SK-N-SH (cell line): ENCODE data around the gene TMPRSS11E. TPM values are rescaled to one million over a fixed set of nuclear protein-coding genes. Genes with fewer than 3 reads are reported as not detected.
"Not testable (repeated sequence)": the region's sequence is repeated elsewhere in the genome, so short reads cannot be mapped to it uniquely, and the experiment has no call there.

Experiments used
- CTCF ChIA-PET: fragments of 300-600, 350-600 bp; formaldehyde crosslinking; extraction: SDS; loops from one replicate; lab custom pipeline; 2021; lab: Yijun Ruan, JAX
- POLR2A ChIA-PET: fragments of 350-600 bp; sonication (Branson Sonifier 250); formaldehyde crosslinking; extraction: SDS; loops from one replicate; lab custom pipeline; 2020; ENCODE audit warnings: antibody characterized with exemption, inconsistent platforms; lab: Yijun Ruan, JAX
- DNase-seq: peaks from one replicate; pipeline ENCODE4 v3.0.0; 2012
- H2AFZ ChIP-seq: fragments of 200-600 bp; sonication (generic); 2 replicates; pipeline ENCODE4 v1.8.1; 2016; ENCODE audit warnings: antibody characterized with exemption, mild to moderate bottlenecking, low read depth
- H3F3A ChIP-seq: fragments of 200-600 bp; sonication (generic); replicated peaks from 2 replicates; pipeline ENCODE3; 2016; ENCODE audit warnings: antibody characterized with exemption, mild to moderate bottlenecking; ENCODE audit not compliant: insufficient read depth
- H3K27ac ChIP-seq, 2 experiments: fragments of 200-500 bp in 1 of 2; fragments of 200-600 bp in 1 of 2; sonication (Bioruptor generic) in 1 of 2; sonication (generic), shearing (Covaris generic) in 1 of 2; 2 replicates each; pipeline versions ENCODE4 v1.5.1 to v1.6.1; 2014 to 2016; ENCODE audit warnings: low read depth in 2 of 2, inconsistent platforms in 1 of 2, low read length in 1 of 2, mild to moderate bottlenecking in 1 of 2, mixed read lengths in 1 of 2
- H3K27me3 ChIP-seq: fragments of 200-600 bp; sonication (generic), shearing (Covaris generic); 2 replicates; pipeline ENCODE4 v1.6.1; 2016; ENCODE audit warnings: mixed run types; ENCODE audit not compliant: insufficient read depth
- H3K36me3 ChIP-seq, 2 experiments: fragments of 200-500 bp in 1 of 2; fragments of 200-600 bp in 1 of 2; sonication (Bioruptor generic) in 1 of 2; sonication (generic) in 1 of 2; replicated peaks in 1 of 2; 2 replicates each; pipeline versions ENCODE3 to v1.5.1; 2014 to 2016; ENCODE audit warnings: low read length in 1 of 2, mild to moderate bottlenecking in 1 of 2; ENCODE audit not compliant: insufficient read depth in 2 of 2, control insufficient read depth in 1 of 2
- H3K4me1 ChIP-seq, 2 experiments: fragments of 200-500 bp in 1 of 2; fragments of 200-600 bp in 1 of 2; sonication (Bioruptor generic) in 1 of 2; sonication (generic), shearing (Covaris generic) in 1 of 2; 2 replicates each; pipeline versions ENCODE4 v1.5.1 to v1.6.1; 2014 to 2016; ENCODE audit warnings: low read depth in 1 of 2, low read length in 1 of 2, mixed run types in 1 of 2; ENCODE audit not compliant: insufficient read depth in 2 of 2, control insufficient read depth in 1 of 2
- H3K4me2 ChIP-seq: fragments of 200-600 bp; sonication (generic), shearing (Covaris generic); 2 replicates; pipeline ENCODE4 v1.6.1; 2017; ENCODE audit warnings: mixed run types
- H3K4me3 ChIP-seq, 2 experiments: fragments of 200-500 bp in 1 of 2; fragments of 200-600 bp in 1 of 2; sonication (Bioruptor generic) in 1 of 2; sonication (generic), shearing (Covaris generic) in 1 of 2; 2 replicates each; pipeline versions ENCODE4 v1.5.1 to v1.8.1; 2014 to 2016; ENCODE audit warnings: low read depth in 2 of 2, inconsistent platforms in 1 of 2, low read length in 1 of 2, mild to moderate bottlenecking in 1 of 2, mixed read lengths in 1 of 2, moderate library complexity in 1 of 2
- H3K79me2 ChIP-seq: fragments of 200-600 bp; sonication (generic); 2 replicates; pipeline ENCODE4 v1.8.1; 2017; ENCODE audit warnings: mild to moderate bottlenecking; ENCODE audit not compliant: insufficient read depth
- H3K9ac ChIP-seq: fragments of 200-600 bp; sonication (generic); 2 replicates; pipeline ENCODE4 v1.6.1; 2017; ENCODE audit warnings: mixed run types
- H3K9me2 ChIP-seq: fragments of 200-600 bp; sonication (generic); 2 replicates; pipeline ENCODE4 v1.6.1; 2017; ENCODE audit warnings: mixed run types
- H3K9me3 ChIP-seq: fragments of 200-600 bp; sonication (generic); 2 replicates; pipeline ENCODE4 v1.6.1; 2017; ENCODE audit warnings: mixed run types, mild to moderate bottlenecking, moderate library complexity
- H4K20me1 ChIP-seq: fragments of 200-600 bp; sonication (generic); 2 replicates; pipeline ENCODE4 v1.6.1; 2017; ENCODE audit warnings: mild to moderate bottlenecking, mixed run types; ENCODE audit not compliant: insufficient read depth
- ELF1 ChIP-seq: IDR thresholded peaks from 2 replicates; pipeline ENCODE4 v1.4.0; 2012
- FOXM1 ChIP-seq: IDR thresholded peaks from 2 replicates; pipeline ENCODE4 v1.4.0; 2012; ENCODE audit warnings: low read depth, mild to moderate bottlenecking
- IRF3 ChIP-seq: fragments of 150-350 bp; IDR thresholded peaks from 2 replicates; pipeline ENCODE4 v1.6.1; 2016; ENCODE audit warnings: mild to moderate bottlenecking, low read depth, low read length
- MEF2A ChIP-seq: IDR thresholded peaks from 2 replicates; pipeline ENCODE4 v1.4.0; 2012; ENCODE audit warnings: low read depth, borderline replicate concordance
- MXI1 ChIP-seq: IDR thresholded peaks from 2 replicates; pipeline ENCODE4 v1.6.1; 2012; ENCODE audit warnings: mild to moderate bottlenecking, low read depth, low read length, improper control_type of control experiment
- NRF1 ChIP-seq: IDR thresholded peaks from 2 replicates; pipeline ENCODE4 v1.6.1; 2012; ENCODE audit warnings: low read depth, mild to moderate bottlenecking, low read length
- TAF1 ChIP-seq: IDR thresholded peaks from 2 replicates; pipeline ENCODE4 v1.6.1; 2012; ENCODE audit warnings: low read depth, mild to moderate bottlenecking, low read length, moderate library complexity, borderline replicate concordance
- TEAD4 ChIP-seq: IDR thresholded peaks from 2 replicates; pipeline ENCODE4 v1.4.0; 2012; ENCODE audit warnings: mild to moderate bottlenecking, borderline replicate concordance; ENCODE audit not compliant: insufficient read depth
- USF2 ChIP-seq: fragments of 150-350 bp; IDR thresholded peaks from 2 replicates; pipeline ENCODE4 v1.6.1; 2017; ENCODE audit warnings: antibody characterized with exemption, low read length, low read depth, borderline replicate concordance
- WGBS: methylation state at CpG from one replicate; pipeline ENCODE4 v1.1.6; 2017; ENCODE audit warnings: low lambda C conversion rate; 5-methylcytosine and 5-hydroxymethylcytosine counted together
- polyA plus RNA-seq, 3 experiments: library from polyadenylated mRNA; depleted of rRNA; stranded (reverse); fragments of >200 nt; gene quantifications; 2 replicates each; pipeline ENCODE4 v1.2.3, GENCODE V29; 2012

The TMPRSS11E gene
- polyA plus RNA-seq, 1 of the 3 experiments (the other 2 are of a cell fraction): not detected

DNA sequence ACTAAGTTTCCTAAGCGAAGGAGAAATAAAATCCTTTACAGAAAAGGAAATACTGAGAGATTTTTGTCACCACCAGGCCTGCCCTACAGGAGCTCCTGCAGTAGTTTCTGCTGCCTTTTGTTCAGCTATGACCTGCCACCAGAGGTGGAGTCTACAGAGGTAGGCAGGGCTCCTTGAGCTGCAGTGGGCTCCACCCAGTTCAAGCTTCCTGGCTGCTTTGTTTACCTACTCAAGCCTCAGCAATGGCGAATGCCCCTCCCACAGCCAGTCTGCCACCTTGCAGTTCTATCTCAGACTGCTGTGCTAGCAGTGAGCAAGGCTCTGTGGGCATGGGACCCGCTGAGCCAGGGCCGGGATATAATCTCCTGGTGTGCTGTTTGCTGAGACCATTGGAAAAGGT is 57.6 kb downstream of the TMPRSS11E start:
- H3K4me1 ChIP-seq, H3K4me2 ChIP-seq, H3K27me3 ChIP-seq, DNase-seq, H3K9ac ChIP-seq, H3K36me3 ChIP-seq, H4K20me1 ChIP-seq, H3K9me2 ChIP-seq, H3K27ac ChIP-seq, H3K4me3 ChIP-seq, H2AFZ ChIP-seq, H3K9me3 ChIP-seq, POLR2A ChIA-PET, H3F3A ChIP-seq, H3K79me2 ChIP-seq: not testable (repeated sequence)
- CTCF ChIA-PET: interaction anchor here (0.6 kb wide), 1 partner anchor 664 kb away, joined by 3 read pairs; no protein-coding TSS in a partner anchor
- WGBS: 0% methylated on average over 1 of the region's 4 CpGs

DNA sequence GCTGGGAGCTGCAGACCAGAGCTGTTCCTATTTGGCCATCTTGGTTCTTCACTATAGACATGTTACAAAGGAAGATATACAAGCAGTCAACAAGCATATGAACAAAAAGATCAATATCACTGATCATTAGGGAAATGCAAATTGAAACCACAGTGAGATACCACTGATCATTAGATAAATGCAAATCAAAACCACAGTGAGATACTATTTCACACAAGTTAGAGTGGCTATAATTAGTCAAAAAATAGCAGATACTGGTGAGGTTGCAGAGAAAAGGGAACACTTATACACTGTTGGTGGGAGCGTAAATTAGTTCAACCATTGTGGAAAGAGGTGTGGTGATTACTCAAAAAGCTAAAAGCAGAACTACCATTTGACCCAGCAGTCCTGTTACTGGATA is 58.2 kb downstream of the TMPRSS11E start:
- H3K9me3 ChIP-seq, H3K27ac ChIP-seq, H3K79me2 ChIP-seq, H3K36me3 ChIP-seq, H3K4me2 ChIP-seq, CTCF ChIA-PET, H4K20me1 ChIP-seq, H3K27me3 ChIP-seq, H3F3A ChIP-seq, POLR2A ChIA-PET, H3K4me1 ChIP-seq, DNase-seq, H2AFZ ChIP-seq, H3K9me2 ChIP-seq, H3K9ac ChIP-seq, H3K4me3 ChIP-seq: not testable (repeated sequence)
- 18% methylated on average over 1 of the region's 1 CpG for WGBS

- H3K4me3 ChIP-seq: no peak overlapping the region
- H3K27ac ChIP-seq: no peak overlapping the region
- no peak for TF ChIP-seq MEF2A
- no peak for TF ChIP-seq MXI1
- no peak for TF ChIP-seq USF2
- no peak for TF ChIP-seq IRF3
- no peak for TF ChIP-seq ELF1
- TF ChIP-seq TEAD4: no peak
- TF ChIP-seq TAF1: no peak
- no peak for TF ChIP-seq NRF1
- TF ChIP-seq FOXM1: no peak
- DNase-seq: no peak
- H3K79me2 ChIP-seq: no peaks in the 10 kb centered on the region
- H3F3A ChIP-seq: no peaks in the 10 kb centered on the region
- no peak overlapping the region for H3K4me2 ChIP-seq
- H2AFZ ChIP-seq: no peak overlapping the region
- no peaks in the 10 kb centered on the region for H3K36me3 ChIP-seq
- H3K9ac ChIP-seq: no peak overlapping the region
- ChIA-PET POLR2A (no interaction called here), CTCF (interaction anchor here (2.7 kb wide), 1 partner anchor 21 kb away, joined by 6 read pairs; no protein-coding TSS in a partner anchor)
- H3K9me2 ChIP-seq: no peaks in the 10 kb centered on the region
- no peaks in the 10 kb centered on the region for H3K4me1 ChIP-seq
- H3K9me3 ChIP-seq: no peaks in the 10 kb centered on the region
- H4K20me1 ChIP-seq: no peaks in the 10 kb centered on the region
- H3K27me3 ChIP-seq: no peaks in the 10 kb centered on the region
- 0% methylated on average over 1 of the region's 1 CpG for WGBS
Measured at GRCh38 chr4:68518889-68519288, 71.6 kb downstream of the TMPRSS11E start.
